Chondrocyte (in vitro differentiated cells): ENCODE measurements around the gene OR10A6. TPM values are rescaled to one million over a fixed set of nuclear protein-coding genes. Genes with fewer than 3 reads are reported as not detected.
A peak's percentile ranks its signal among the peaks of the same experiment; 100 is the strongest.

Experiments used
- DNase-seq: peaks from one replicate; pipeline ENCODE4 v3.0.0; 2021; ENCODE audit warnings: mixed read lengths, low spot score
- H3K27ac Mint-ChIP-seq: one replicate; pipeline ENCODE4 v1.8.0; 2021; ENCODE audit warnings: mild to moderate bottlenecking, moderate library complexity, mixed read lengths; ENCODE audit not compliant: unreplicated experiment
- H3K27me3 Mint-ChIP-seq: 2 replicates; pipeline ENCODE4 v1.8.0; 2021; ENCODE audit warnings: low read depth, mixed read lengths
- H3K36me3 Mint-ChIP-seq: 2 replicates; pipeline ENCODE4 v1.8.0; 2021; ENCODE audit warnings: low read depth, mixed read lengths
- H3K4me1 Mint-ChIP-seq: 2 replicates; pipeline ENCODE4 v1.8.0; 2021; ENCODE audit warnings: low read depth, mild to moderate bottlenecking, mixed read lengths
- H3K4me3 Mint-ChIP-seq: one replicate; pipeline ENCODE4 v1.8.0; 2021; ENCODE audit warnings: mild to moderate bottlenecking, moderate library complexity, mixed read lengths; ENCODE audit not compliant: unreplicated experiment
- H3K9me3 Mint-ChIP-seq: 2 replicates; pipeline ENCODE4 v1.8.0; 2021; ENCODE audit warnings: low read depth, mixed read lengths
- CTCF ChIP-seq: fragments of 200-600 bp; sonication (generic); IDR thresholded peaks from 2 replicates; pipeline ENCODE4 v1.5.0; 2021; ENCODE audit warnings: antibody characterized with exemption, mild to moderate bottlenecking, moderate library complexity
- total RNA-seq: library from RNA; stranded (reverse); gene quantifications from 3 replicates; pipeline ENCODE4 v1.2.1, GENCODE V29; 2021

Gene OR10A6
- total RNA-seq, 1 donor from 2014 or later = not detected

GRCh38 chr11:7969756-7970646 lies 38.9 kb upstream of the OR10A6 start:
- Mint-ChIP-seq H3K4me3 (no peak overlapping the region), H3K4me1 (peaks cover 73% of the 10 kb centered on the region), H3K36me3 (no peaks in the 10 kb centered on the region), H3K27me3 (no peaks in the 10 kb centered on the region), H3K27ac (peak overlapping the region; percentile 29), H3K9me3 (no peaks in the 10 kb centered on the region)
- no peak for DNase-seq
- TF ChIP-seq CTCF = no peak

GRCh38 chr11:7968686-7969085 lies 37.6 kb upstream of the OR10A6 start:
- H3K4me1 Mint-ChIP-seq = peaks cover 78% of the 10 kb centered on the region
- no peak for TF ChIP-seq CTCF
- no peaks in the 10 kb centered on the region for H3K36me3 Mint-ChIP-seq
- peak overlapping the region; percentile 58 for H3K27ac Mint-ChIP-seq
- H3K9me3 Mint-ChIP-seq = no peaks in the 10 kb centered on the region
- DNase-seq = no peak
- H3K27me3 Mint-ChIP-seq = no peaks in the 10 kb centered on the region
- H3K4me3 Mint-ChIP-seq = no peak overlapping the region

GRCh38 chr11:7967826-7968225 lies 36.8 kb upstream of the OR10A6 start:
- Mint-ChIP-seq H3K4me1 (peaks cover 74% of the 10 kb centered on the region), H3K4me3 (no peak overlapping the region), H3K9me3 (no peaks in the 10 kb centered on the region), H3K27ac (peak overlapping the region; percentile 58), H3K27me3 (no peaks in the 10 kb centered on the region), H3K36me3 (no peaks in the 10 kb centered on the region)
- no peak for DNase-seq
- TF ChIP-seq CTCF = no peak

- no peak overlapping the region for H3K27ac Mint-ChIP-seq
- H3K4me3 Mint-ChIP-seq = no peak overlapping the region
- no peak for TF ChIP-seq CTCF
- no peaks in the 10 kb centered on the region for H3K36me3 Mint-ChIP-seq
- H3K9me3 Mint-ChIP-seq = no peaks in the 10 kb centered on the region
- no peaks in the 10 kb centered on the region for H3K27me3 Mint-ChIP-seq
- peaks cover 67% of the 10 kb centered on the region for H3K4me1 Mint-ChIP-seq
- no peak for DNase-seq
Measured at GRCh38 chr11:7967097-7967496, 36.0 kb upstream of the OR10A6 start.

DNA sequence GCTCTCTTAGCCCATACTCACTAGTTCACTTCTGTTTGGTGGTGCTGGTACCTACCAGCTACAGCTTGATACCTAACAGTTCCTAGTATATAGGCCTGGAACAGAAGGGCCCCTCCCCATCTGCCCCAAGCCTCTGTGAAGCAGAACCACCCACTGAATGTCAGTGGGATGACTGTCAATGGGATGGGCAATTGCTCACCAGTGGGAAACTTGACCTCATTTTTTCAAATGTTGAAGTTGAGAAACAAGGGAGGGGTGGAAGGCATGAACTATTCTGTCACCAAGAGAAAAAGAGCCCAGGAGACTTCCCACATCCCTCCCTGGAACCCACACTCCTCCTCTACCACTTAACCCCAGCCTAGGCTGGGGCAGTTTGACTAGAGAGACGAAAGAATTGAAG lies 34.3 kb upstream of the OR10A6 start, which contains the start of gene NLRP10:
Gene NLRP10, minus strand, starts transcription at position 62 of the 400 bp plus-strand sequence. CDS start 1,952 bp downstream, outside the sequence.
- Mint-ChIP-seq H3K27ac (peak within 1 kb of the TSS; percentile 78), H3K36me3 (no peaks in the 10 kb centered on the region), H3K9me3 (no peaks in the 10 kb centered on the region), H3K4me1 (peaks cover 57% of the 10 kb centered on the region), H3K27me3 (no peaks in the 10 kb centered on the region), H3K4me3 (no peak within 1 kb of the TSS)
- no peak for DNase-seq
- TF ChIP-seq CTCF = no peak
